Measurements from ENCODE around the gene CAP2.
"Not testable (repeated sequence)": the region's sequence is repeated elsewhere in the genome, so short reads cannot be mapped to it uniquely, and the experiment has no call there.

Gene CAP2

DNA sequence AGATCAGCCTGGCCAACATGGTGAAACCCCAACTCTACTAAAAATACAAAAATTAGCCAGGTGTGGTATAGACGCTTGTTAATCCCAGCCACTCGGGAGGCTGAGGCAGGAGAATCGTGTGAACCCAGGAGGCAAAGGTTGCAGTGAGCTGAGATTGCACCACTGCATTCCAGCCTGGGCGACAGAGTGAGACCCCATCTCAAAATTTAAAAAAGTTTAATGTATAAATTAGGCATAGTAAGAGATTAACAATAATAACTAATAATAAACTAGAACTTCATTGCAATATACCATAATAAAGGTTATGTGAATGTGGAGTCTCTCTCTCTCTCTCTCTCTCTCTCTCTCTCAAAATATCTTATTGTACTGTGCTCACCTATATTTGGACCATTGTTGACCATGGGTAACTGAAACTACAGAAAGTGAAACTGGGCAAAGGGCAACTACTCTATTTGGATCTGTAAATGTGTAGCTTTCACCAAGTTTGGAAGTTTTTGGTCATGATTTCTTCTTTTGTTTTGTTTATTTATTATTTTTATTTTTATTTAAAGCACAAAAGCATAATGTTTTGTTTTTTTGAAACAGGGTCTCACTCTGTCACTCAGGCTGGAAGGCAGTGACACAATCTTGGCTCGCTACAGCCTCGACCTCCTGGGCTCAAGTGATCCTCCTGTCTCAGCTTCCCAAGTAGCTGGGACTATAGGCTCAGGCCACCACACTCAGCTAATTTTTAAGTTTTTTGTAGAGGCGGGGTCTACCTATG lies 12.0 kb downstream of the CAP2 start:
- DNase-seq = not testable (repeated sequence)

DNA sequence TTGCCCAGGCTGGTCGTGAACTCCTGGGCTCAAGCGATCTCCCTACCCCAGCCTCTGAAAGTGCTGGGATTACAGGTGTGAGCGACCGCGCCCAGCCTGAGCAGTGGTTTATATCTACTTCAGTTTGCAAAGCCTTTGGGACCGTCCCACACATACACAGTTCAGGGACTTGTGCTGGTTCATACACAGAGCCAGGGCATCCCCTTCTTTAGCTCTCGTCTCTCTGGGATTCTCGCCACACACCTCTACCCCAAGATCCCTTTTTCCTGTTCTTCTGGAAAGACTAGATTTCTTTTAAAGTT lies 12.5 kb downstream of the CAP2 start:
- DNase-seq = no peak

DNA sequence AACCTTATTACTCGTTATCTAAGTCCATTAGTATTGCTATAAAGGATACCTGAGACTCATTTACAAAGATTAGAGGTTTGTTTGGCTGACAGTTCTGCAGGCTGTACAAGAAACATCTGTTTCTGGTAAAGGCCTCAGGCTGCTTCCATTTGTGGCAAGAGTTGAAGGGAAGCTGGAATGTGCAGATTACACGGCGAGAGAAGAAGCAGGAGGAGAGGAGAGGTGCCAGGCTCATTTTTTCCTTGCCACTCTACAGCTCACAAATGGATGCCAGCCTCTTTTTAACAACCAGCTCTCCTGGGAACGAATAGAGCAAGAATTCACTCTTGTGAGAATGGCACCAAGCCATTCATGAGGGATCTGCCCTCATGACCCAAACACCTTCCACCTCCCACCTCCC lies 14.7 kb downstream of the CAP2 start:
- DNase-seq = no peak

DNA sequence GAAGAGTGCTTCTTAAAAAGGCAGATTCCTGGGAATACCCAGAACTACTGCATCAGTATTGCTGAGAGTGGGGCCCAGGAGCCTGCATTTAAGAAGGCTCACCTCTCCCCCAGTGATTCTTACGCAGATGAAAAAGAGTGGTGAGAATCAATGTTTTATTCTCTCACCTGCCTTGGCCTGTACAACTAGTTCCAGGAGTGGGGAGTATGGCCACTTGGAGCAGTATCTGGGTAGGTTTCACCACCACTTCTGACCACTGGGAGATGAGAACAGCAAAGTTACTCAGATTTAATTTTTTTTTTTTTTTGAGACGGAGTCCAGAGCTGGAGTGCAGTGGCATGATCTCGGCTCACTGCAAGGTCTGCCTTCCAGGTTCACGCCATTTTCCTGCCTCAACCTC lies 16.9 kb downstream of the CAP2 start:
- no peak for DNase-seq

DNA sequence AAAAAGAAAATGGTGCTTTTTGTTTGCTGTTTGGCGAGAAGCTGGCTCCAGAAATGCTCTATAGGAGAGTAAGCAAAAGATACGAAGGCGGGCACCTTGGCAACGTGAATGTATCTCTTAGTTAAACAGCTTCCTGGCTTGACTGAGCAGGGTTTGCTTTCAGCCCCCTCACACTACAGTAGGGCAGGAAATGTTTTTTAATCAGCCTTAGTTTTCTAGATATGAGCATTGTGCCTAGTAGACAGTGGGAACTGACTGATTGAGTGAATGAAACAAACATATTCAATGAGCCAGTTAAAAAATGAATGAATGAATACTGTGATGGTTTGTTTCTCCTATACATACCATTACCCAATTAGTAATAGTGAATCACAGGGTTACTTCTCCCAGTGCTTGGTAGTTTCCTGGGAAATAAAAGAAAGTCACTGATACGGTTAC lies 19.9 kb downstream of the CAP2 start:
- no peak for DNase-seq

DNA sequence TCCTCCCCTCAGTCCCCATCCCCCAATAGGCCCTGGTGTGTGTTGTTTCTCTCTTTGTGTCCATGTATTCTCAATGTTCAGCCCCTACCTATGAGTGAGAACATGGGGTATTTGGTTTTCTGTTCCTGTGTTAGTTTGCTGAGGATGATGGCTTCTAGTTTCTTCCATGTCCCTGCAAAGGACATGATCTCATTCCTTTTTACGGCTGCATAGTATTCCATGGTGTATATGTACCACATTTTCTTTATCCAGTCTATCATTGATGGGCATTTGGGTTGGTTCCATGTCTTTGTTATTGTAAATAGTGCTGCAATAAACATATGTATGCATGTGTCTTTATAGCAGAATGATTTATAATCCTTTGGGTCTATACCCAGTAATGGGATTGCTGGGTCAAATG lies 21.0 kb downstream of the CAP2 start:
- not testable (repeated sequence) for DNase-seq

DNA sequence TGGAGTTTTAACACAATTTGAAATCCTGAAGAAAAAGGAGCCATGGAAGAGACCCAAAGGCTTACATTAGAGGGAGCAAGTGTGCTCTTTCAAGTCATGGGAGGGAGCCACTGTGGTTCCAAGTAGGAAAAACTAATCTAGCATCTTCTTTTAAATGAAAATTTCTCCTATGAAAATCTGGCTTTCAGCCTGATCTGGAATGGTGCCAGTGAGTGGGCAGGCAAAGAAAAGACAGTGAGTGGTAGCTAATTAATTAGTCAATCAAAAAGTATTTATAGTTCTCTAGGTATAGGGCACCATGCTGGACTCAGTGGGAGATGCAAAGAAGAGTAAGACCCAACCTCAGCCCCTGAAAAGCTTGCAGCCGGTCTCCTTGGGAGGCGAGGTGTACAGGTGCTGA lies 21.9 kb downstream of the CAP2 start:
- no peak for DNase-seq

DNA sequence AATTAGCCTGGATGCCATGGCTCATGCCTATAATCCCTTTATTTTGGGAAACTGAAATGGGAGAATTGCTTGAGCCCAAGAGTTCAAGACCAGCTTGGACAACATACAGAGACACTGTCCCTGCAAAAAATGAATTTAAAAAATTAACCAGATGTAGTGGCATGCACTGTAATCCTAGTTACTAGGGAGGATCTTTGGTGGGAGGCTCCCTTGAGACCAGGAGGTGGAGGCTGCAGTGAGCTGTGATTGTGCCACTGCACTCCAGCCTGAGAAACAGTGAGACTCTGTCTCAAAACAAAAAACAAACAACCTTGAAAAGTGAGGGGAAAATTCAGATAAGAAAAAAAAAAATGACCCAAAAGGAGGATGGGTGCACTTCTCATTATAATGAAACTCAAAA lies 23.4 kb downstream of the CAP2 start:
- no peak for DNase-seq

DNA sequence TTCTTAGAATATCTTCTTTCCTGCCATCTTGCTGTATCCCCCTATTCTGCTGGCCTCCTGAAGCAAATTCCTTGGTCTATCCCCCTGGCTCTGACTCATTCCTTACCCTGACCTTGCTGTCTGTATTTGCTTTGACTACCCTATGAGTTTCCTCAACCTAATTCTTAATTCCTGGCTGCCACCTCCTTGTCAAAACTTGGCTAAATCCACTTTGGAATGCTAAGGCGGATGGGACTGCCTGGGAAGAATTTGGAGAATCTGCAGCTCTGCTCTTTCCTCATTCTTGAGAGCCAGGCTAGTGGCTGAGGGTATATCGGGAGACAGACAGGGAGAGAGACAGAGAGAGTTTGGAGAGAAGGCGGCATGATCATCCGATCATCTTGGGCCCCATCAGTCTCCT lies 24.4 kb downstream of the CAP2 start:
- no peak for DNase-seq

DNA sequence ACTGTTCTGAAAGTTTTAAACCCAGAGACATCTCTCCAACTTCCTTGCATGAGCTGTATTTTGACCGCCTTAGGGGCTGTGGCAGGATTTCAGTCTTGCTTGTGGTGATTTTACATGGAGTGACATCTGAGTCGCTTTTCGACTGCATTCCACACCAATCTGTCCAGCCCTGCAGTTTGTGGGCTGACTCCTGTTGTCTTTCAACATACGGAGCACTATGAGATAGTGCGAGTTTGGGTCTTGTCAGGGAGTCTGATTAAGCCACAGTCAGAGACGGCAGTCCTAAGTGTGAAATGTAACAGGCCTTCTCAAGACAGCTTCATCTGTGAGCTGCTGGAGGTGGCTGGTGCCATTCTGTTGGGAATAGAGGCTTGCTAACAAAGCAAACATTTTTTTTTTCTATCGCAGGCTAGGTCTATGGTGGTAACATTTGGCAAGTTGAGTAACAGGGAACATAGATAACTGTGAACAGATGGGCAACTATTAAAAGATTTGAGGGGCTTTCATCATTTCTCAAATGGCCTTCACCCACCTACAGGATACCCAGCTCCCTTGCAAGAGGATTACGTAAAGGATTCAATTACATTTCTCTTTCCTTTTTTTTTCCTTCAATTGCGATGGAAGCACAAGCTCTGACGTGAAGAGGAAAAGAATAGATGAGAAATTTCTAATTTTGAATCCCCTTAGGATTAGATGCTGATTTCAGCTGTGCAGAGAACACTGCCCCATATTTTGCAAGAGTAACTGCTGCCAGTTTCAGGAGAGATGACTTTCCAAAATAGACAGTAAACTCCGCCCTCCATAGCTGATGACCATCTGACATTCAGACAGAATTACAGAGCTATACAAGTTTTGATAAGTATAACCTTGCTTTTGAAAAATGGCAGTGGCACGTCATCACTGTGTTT lies 25.1 kb downstream of the CAP2 start:
- no peak for DNase-seq

DNA sequence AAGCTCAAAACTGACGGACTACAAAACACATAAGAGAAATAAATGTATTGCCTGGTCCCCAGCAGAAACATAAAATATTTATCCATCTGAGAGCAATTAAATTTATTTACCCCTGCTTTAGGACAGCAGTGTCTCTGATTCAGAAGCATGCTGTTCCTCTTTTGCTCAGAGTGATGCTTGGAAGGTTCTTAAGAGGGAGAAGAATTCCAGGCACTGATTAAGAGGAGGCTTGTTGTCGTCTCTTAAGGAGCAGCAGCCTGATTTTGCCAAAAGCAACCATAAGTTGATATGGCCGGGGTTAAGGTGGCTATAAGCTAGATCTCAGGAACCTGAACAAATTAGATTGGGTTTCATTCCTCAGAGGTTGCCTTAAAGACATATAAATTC lies 25.8 kb downstream of the CAP2 start:
- DNase-seq = no peak

DNA sequence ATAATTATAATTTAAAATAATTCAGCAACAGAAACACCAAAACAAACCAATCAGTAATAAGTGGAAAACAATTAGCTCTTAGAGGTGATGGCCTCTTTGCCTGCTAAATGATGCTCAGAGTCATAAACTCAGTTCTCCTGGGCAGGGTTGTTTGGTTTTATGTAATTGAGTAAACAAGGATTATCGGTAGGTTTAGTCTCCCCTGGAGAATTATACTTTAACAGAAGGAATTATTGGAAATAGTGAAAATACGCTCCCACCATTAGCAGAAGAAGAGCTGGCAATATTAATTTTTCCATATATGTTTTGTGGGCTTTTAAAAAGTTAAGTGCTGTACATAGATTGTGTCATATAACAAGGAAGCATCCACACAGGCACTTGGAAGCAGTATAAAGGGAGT lies 27.0 kb downstream of the CAP2 start:
- no peak for DNase-seq

DNA sequence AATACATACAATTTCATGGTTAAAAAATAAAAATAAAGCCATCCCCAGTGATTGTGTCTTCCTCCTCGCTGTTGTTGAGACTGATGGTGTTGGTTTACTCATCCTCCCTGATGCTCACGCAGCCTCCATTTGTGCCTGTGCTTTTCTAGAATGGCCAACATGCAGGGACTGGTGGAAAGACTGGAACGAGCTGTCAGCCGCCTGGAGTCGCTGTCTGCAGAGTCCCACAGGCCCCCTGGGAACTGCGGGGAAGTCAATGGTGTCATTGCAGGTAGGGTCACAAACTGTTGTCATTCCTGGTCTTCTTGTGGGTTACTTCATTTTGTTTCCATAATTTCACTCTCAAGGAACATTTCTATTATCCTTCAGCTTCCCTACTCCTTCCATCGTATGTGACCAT lies 28.0 kb downstream of the CAP2 start:
- DNase-seq = no peak

DNA sequence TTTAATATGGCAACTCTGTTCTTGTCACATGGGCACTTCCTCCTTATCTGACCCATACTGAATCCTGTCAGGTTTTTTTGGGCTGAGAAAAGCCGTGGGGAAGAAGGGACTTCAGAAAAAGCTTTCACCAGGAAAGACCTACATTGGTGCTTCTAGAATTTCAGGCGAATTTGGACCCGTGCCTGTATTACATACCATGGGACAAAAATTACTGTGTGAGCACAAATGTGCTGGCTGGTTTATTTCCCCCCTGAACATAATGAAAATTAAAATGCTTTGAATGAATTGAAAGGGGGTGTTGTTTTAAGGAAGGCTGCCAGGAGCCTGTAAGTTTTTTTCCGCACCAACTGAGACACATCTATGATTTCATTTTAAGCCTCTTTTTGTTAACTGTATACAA lies 29.6 kb downstream of the CAP2 start:
- DNase-seq = no peak

DNA sequence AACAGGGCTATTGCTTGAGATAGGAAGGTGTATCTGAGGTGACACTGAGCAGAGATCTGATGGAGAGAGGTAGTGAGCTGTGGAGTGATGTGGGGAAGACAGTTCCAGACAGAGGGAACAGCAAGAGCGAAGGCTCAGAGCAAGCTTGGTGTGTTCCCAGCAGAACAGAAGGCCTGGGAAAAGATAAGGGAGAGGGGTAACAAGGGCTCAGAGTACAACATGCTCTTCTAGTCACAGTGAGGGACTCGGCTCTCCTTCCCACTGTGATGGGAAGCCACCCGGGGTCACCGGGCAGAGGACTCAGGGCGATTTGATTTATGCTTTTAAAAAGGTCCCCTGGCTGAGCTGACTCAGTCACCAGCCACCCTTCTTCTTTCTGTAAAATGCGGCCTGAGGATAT lies 33.7 kb downstream of the CAP2 start:
- DNase-seq = no peak

DNA sequence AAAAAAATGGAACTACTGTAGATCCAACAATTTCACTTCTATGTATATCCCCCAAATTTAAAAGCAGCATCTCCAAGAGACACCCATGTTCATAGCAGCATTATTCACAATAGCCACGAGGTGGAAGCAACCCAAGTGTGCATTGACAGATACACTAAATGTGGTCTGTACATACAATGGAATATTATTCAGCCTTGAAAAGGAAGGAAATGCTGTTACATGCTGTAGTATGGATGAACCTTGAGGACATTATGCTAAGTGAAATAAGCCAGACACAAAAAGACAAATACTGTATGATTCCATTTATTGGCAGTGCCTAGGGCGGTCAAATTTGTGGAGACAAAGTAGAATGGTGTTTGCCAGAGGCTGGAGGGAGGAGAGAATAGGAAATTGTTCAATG lies 34.2 kb downstream of the CAP2 start:
- no peak for DNase-seq

DNA sequence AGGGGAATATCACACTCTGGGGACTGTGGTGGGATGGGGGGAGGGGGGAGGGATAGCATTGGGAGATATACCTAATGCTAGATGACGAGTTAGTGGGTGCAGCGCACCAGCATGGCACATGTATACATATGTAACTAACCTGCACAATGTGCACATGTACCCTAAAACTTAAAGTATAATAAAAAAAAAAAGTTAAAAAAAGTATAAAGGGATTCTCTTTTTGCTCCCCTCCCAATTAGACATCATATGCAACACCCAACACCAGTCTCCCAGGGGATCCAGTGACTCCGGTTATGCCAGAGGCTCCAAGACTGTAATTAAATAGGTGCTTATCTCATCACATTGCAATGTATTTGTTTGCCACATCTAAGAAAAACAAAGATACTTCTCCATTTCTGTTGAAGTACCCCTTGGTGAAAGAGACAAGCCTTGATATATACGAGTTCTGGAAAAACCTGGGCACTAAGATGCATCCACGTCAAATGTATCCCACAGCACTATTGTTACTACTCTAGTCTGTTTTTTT lies 35.3 kb downstream of the CAP2 start:
- DNase-seq = not testable (repeated sequence)

DNA sequence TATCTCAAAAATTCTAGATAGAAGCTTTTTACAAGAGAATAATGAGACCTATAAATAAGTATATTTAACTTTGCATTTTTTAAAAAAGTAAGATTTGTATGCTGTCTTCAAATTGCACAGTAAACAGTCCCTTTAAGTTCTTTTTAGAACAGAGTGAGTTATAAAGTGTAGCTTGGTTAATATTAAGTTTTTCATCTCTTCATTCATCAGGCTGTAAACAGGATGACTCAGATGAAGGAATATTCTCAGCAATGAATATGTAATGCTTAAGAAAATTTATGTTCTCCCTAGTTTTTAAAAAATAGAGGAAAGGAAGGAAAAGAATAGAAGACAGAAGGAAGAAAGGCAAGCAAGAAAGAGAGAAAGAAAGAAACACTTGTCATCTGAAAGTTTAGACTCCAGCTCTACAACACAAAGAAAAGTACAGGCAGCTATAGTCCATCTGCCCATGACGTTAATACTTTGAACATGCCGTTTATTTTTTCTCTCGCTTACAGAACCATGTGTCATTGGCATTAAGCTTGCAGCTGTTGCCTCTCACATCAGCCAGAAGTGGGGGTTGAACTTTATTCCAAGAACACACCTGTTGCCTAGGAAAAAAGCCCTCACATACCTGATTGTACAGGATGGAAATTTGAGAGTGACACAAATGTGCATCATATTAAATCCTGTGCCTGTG lies 36.1 kb downstream of the CAP2 start:
- no peak for DNase-seq

DNA sequence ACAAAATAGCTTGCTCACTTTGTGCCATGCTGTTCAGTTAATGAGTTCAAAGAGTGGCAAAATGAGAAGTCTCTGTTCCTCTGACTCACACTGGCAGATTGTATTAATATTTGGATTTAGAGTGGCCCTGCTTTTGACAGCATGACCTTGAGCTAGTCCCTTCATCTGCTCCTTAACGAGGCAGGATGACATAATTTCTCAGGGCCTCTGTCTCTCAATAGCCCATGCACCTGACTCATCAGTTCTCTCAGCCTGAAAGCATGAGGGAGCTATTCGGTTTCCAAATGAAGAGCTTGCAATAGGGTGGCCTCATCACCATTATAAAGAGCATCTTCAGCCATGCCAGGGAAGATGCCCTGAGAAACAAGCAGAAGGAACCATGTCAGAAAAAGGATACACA lies 38.2 kb downstream of the CAP2 start:
- DNase-seq = no peak

DNA sequence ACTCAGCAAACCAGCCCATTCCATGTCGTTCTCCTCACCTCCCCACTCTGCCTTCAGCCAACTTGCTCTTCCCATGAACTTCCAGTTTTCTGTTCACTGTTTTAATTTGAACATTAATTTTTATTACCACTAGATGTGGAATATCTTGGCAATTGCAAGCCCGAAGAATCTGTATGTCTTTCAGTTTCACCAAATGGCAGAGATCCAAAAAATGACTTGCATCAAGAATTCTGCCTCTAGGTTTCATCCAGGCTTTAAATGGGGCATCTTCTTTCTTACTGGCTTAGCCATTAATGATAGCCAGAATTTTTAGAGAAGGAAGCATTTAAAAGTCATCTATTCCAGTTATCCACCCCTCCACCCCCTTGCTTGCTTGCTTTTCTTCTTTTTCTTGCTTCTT lies 39.0 kb downstream of the CAP2 start:
- DNase-seq = no peak

DNA sequence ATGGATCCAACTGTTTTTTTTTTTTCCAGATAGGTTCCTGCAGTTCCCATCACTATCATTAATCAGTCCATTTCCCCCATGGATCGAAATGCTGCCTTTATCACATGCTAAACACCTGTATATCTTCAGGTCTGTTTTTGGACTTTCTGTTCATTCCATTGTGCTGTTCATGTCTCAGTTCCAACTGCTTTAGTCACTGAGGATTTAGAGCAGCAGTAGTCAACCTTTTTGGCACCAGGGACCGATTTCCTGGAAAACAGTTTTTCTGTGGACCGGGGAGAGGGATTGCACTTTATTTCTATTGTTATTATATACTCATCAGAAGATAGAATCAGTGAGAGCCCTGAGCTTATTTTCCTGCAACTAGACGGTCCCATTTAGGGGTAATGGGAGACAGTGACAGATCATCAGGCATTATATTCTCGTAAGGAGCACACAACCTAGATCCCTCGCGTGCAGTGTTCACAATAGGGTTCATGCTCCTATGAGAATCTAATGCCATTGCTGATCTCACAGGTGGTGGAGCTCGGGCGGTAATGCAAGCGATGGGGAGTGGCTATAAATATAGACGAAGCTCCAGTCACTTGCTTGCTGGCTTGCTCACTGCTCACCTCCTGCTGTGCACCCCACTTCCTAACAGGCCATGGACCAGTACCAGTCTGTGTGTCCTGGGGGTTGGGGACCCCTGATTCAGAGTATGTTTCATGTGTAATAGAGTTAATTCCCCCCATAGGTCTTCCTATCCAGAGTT lies 46.0 kb downstream of the CAP2 start:
- DNase-seq = no peak

DNA sequence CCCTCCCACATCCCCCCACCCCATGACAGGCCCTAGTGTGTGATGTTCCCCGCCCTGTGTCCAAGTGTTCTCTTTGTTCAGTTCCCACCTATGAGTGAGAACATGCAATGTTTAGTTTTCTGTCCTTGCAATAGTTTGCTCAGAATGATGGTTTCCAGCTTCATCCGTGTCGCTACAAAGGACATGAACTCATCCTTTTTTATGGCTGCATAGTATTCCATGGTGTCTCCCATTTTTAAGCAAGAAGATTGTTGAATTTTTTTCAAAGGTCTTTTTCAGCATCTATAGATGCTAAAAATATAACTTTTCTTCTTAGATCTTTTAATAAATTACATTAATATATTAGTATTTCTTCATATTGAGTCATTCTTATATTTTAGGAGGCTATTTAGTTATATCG lies 47.4 kb downstream of the CAP2 start:
- DNase-seq = not testable (repeated sequence)

DNA sequence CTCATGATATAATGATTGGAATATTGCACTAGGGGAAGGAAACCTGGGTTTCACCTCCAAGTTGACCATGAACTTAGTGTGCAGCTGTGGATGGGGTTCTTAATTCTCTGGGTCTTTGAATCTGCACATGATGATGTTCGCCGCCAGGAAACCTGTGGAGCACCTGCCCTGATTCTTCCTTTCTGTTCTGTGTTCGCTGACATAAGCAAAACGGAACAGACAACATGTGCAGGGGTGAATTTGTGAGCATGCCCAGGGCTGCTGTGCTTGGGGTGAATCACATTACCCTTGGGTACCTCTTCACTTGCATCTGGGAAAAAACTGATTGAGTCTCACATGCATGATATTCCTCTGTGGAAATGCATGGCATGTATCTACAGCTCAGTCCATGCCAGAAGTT lies 48.8 kb downstream of the CAP2 start:
- no peak for DNase-seq

Measured in activated CD4-positive, alpha-beta T cell treated with anti-CD3 and anti-CD28 coated beads for 48 hours (primary cell).